B cell (primary cell): ENCODE results near the gene SPAG7. TPM values are rescaled to one million over a fixed set of nuclear protein-coding genes. Genes with fewer than 3 reads are reported as not detected.

ENCODE experiments used
- ATAC-seq: fragments of 200-7000 bp; cut with Tn5 transposase; one replicate; pipeline ENCODE4 v1.10.0; 2021; ENCODE audit warnings: low read depth, mild to moderate bottlenecking, moderate number of reproducible peaks, moderate library complexity
- CTCF ChIA-PET: fragments of 350-600 bp; sonication (Branson Sonifier 250); formaldehyde crosslinking; loops from one replicate; lab custom pipeline; 2021; ENCODE audit warnings: antibody characterized with exemption, inconsistent platforms; lab: Charles Lee
- POLR2A ChIA-PET: fragments of 350-600 bp; sonication (Branson Sonifier 250); formaldehyde crosslinking; loops from one replicate; lab custom pipeline; 2021; ENCODE audit warnings: antibody characterized with exemption; lab: Charles Lee
- DNase-seq: peaks from one replicate; pipeline ENCODE4 v3.0.0; 2013
- H2AFZ ChIP-seq: 2 replicates; pipeline ENCODE4 v1.6.1; 2012; ENCODE audit warnings: mild to moderate bottlenecking, low read depth, low read length; ENCODE audit not compliant: insufficient read depth, poor library complexity, severe bottlenecking
- H3K27ac ChIP-seq, 2 donors: 1 replicate in 1 of 2; 2 replicates in 1 of 2; pipeline ENCODE4 v1.5.1; 2012 to 2013; ENCODE audit warnings: low read length in 2 of 2, mild to moderate bottlenecking in 2 of 2, moderate library complexity in 1 of 2
- H3K27me3 ChIP-seq, 4 experiments: fragments of 200-600 bp in 1 of 4; sonication (generic) in 1 of 4; replicated peaks in 1 of 4; 1 replicate in 2 of 4; 2 replicates in 2 of 4; pipeline versions ENCODE4 v1.6.1 to v1.7.0; 2013 to 2016; ENCODE audit warnings: low read length in 3 of 4, mild to moderate bottlenecking in 2 of 4, mixed read lengths in 1 of 4, moderate library complexity in 1 of 4; ENCODE audit not compliant: insufficient read depth in 4 of 4, control insufficient read depth in 3 of 4; ENCODE audit errors: control extremely low read depth in 1 of 4
- H3K36me3 ChIP-seq, 2 experiments: replicated peaks in 1 of 2; 1 replicate in 1 of 2; 2 replicates in 1 of 2; pipeline versions ENCODE4 v1.6.1 to v1.7.1; 2013; ENCODE audit warnings: low read length in 1 of 2; ENCODE audit not compliant: insufficient read depth in 2 of 2, control insufficient read depth in 1 of 2; ENCODE audit errors: control extremely low read depth in 1 of 2, extremely low read depth in 1 of 2
- H3K4me1 ChIP-seq, 2 donors: fragments of 200-600 bp in 1 of 2; sonication (generic) in 1 of 2; 1 replicate in 1 of 2; 2 replicates in 1 of 2; pipeline versions ENCODE4 v1.5.1 to v1.6.1; 2013 to 2017; ENCODE audit warnings: low read length in 2 of 2; ENCODE audit not compliant: control insufficient read depth in 2 of 2, insufficient read depth in 2 of 2
- H3K4me2 ChIP-seq: replicated peaks from 2 replicates; pipeline ENCODE3; 2012; ENCODE audit warnings: mild to moderate bottlenecking, low read depth, low read length; ENCODE audit not compliant: poor library complexity, severe bottlenecking
- H3K4me3 ChIP-seq, 5 experiments: fragments of 200-600 bp in 1 of 5; sonication (generic) in 1 of 5; 1 replicate in 3 of 5; 2 replicates in 2 of 5; pipeline versions ENCODE4 v1.5.1 to v1.7.0; 2011 to 2016; ENCODE audit warnings: low read length in 4 of 5, mild to moderate bottlenecking in 4 of 5, low read depth in 2 of 5, control low read depth in 1 of 5, moderate library complexity in 1 of 5; ENCODE audit not compliant: insufficient read depth in 1 of 5; ENCODE audit errors: control extremely low read depth in 1 of 5, extremely low read depth in 1 of 5
- H3K79me2 ChIP-seq: fragments of 200-600 bp; sonication (generic); one replicate; pipeline ENCODE4 v1.6.0; 2016; ENCODE audit warnings: low read length; ENCODE audit not compliant: control insufficient read depth, insufficient read depth
- H3K9ac ChIP-seq: fragments of 200-600 bp; sonication (generic); 2 replicates; pipeline ENCODE4 v1.6.1; 2017; ENCODE audit warnings: mild to moderate bottlenecking, low read length, moderate library complexity
- H3K9me3 ChIP-seq, 3 donors: one replicate each; pipeline versions ENCODE4 v1.6.1 to v1.7.1; 2013; ENCODE audit warnings: low read length in 2 of 3; ENCODE audit not compliant: control insufficient read depth in 2 of 3, insufficient read depth in 1 of 3; ENCODE audit errors: control extremely low read depth in 1 of 3
- H4K20me1 ChIP-seq: 2 replicates; pipeline ENCODE4 v1.6.0; 2012; ENCODE audit warnings: mild to moderate bottlenecking, low read length; ENCODE audit not compliant: insufficient read depth, control insufficient read depth, poor library complexity, severe bottlenecking
- H3K27ac Mint-ChIP-seq: one replicate; pipeline ENCODE4 v1.8.0; 2021; ENCODE audit warnings: mixed read lengths
- H3K27me3 Mint-ChIP-seq: one replicate; pipeline ENCODE4 v1.8.0; 2021; ENCODE audit warnings: mixed read lengths
- H3K4me1 Mint-ChIP-seq: one replicate; pipeline ENCODE4 v1.8.0; 2021; ENCODE audit warnings: mixed read lengths
- H3K4me3 Mint-ChIP-seq: one replicate; pipeline ENCODE4 v1.8.0; 2021; ENCODE audit warnings: mixed read lengths
- H3K9me3 Mint-ChIP-seq: one replicate; pipeline ENCODE4 v1.8.0; 2022; ENCODE audit warnings: mixed read lengths; ENCODE audit not compliant: insufficient read depth
- CTCF ChIP-seq: fragments of 200-600 bp; IDR thresholded peaks from one replicate; pipeline ENCODE4 v1.8.0; 2022; ENCODE audit warnings: antibody characterized with exemption, mild to moderate bottlenecking
- EZH2 ChIP-seq: IDR thresholded peaks from 2 replicates; pipeline ENCODE4 v1.6.1; 2012; ENCODE audit warnings: borderline replicate concordance, low read depth, mild to moderate bottlenecking, moderate library complexity, low read length; ENCODE audit not compliant: insufficient read depth, poor library complexity, severe bottlenecking
- WGBS: methylation state at CpG from one replicate; pipeline ENCODE4 v1.1.5; 2013; ENCODE audit warnings: missing lambda C conversion rate; ENCODE audit not compliant: insufficient coverage; 5-methylcytosine and 5-hydroxymethylcytosine counted together
- intact Hi-C: fragments of 100-400 bp; cut with micrococcal nuclease; formaldehyde crosslinking; loops from one replicate; pipeline ENCODE4 v1.10.0; 2022
- polyA plus RNA-seq: library from polyadenylated mRNA; depleted of rRNA; stranded (reverse); fragments of >200 nt; gene quantifications from 2 replicates; pipeline ENCODE4 v1.2.3, GENCODE V29; 2012
- total RNA-seq, 2 donors: library from RNA; stranded (reverse); fragments of 120-200 nt in 1 of 2; gene quantifications; 1 replicate in 1 of 2; 2 replicates in 1 of 2; pipeline versions ENCODE4 v1.2.3 to v1.2.4, GENCODE V29; 2013 to 2022

The SPAG7 gene
- total and polyA plus RNA-seq, 2 donors (not counting 1 experiment from before 2014, with no cell fraction given), result 43.4 to 52.5 TPM

DNA sequence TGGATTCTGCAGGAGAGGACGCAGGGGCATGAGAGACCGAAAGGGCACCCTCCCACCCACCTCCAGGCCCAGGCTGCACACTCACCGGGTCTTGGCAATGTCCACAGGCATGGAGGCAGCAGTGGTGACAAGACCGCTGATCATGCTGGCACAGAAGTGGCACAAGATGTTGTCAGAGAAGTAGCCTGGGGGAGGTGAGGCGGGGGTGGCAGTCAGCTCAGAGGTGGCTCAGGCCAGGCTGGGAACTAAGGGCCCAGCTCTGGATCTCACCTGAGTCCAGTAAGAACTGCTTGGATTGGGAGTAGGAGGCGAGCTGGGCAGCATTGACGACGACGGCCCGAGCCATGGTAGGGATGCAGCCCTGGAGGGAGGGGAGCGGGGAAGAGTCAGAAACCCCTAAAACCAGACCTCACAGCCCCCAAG lies 29.5 kb downstream of the SPAG7 start:
- Histone ChIP-seq H2AFZ (no peak overlapping the region), H3K9ac (no peak overlapping the region), H3K36me3 (peaks cover 0 to 29% of the 10 kb centered on the region in 2 experiments), H3K9me3 (no peaks in the 10 kb centered on the region), H3K27me3 (peaks cover 0 to 10% (median 2%) of the 10 kb centered on the region in 4 experiments), H3K27ac (no peak overlapping the region), H3K4me1 (peaks cover 37 to 47% of the 10 kb centered on the region in 2 donors), H3K4me2 (no peak overlapping the region), H3K4me3 (no peak overlapping the region), H3K79me2 (peaks cover 35% of the 10 kb centered on the region), H4K20me1 (no peaks in the 10 kb centered on the region)
- Mint-ChIP-seq H3K4me1 (peaks cover 55% of the 10 kb centered on the region), H3K9me3 (no peaks in the 10 kb centered on the region), H3K27ac (no peak overlapping the region), H3K4me3 (peak overlapping the region; percentile 89), H3K27me3 (peaks cover 10% of the 10 kb centered on the region)
- 94% methylated on average over 6 of the region's 11 CpGs for WGBS
- DNase-seq, result no peak
- TF ChIP-seq EZH2 (no peak), CTCF (no peak)
- ChIA-PET CTCF (interaction anchor here (0.5 to 3.1 kb wide), 2 partner anchors 41 to 568 kb away, joined by 3 to 12 read pairs; no protein-coding TSS in a partner anchor), POLR2A (no interaction called here)
- intact Hi-C loops, result loop anchor here (2.0 kb wide), 1 partner anchor 29 kb away; no protein-coding TSS in a partner anchor
- ATAC-seq, result no peak

GRCh38 chr17:4937553-4937952 lies 30.1 kb downstream of the SPAG7 start:
- peaks cover 11% of the 10 kb centered on the region for H3K27me3 Mint-ChIP-seq
- ATAC-seq (no peak), DNase-seq (no peak)
- H3K9me3 Mint-ChIP-seq, result no peaks in the 10 kb centered on the region
- Histone ChIP-seq H3K9ac (no peak overlapping the region), H3K4me3 (no peak overlapping the region), H3K79me2 (peaks cover 30% of the 10 kb centered on the region), H3K9me3 (no peaks in the 10 kb centered on the region), H3K27ac (no peak overlapping the region), H3K4me1 (peaks cover 32 to 42% of the 10 kb centered on the region in 2 donors), H3K36me3 (peaks cover 0 to 24% of the 10 kb centered on the region in 2 experiments), H3K4me2 (no peak overlapping the region), H2AFZ (no peak overlapping the region), H4K20me1 (no peaks in the 10 kb centered on the region), H3K27me3 (peaks cover 0 to 13% (median 2%) of the 10 kb centered on the region in 4 experiments)
- 97% methylated on average over 16 of the region's 16 CpGs for WGBS
- H3K4me1 Mint-ChIP-seq, result peaks cover 50% of the 10 kb centered on the region
- ChIA-PET POLR2A (no interaction called here), CTCF (no interaction called here)
- H3K27ac Mint-ChIP-seq, result peak overlapping the region; percentile 37
- intact Hi-C loops, result no loop called here
- TF ChIP-seq CTCF, result no peak
- no peak for TF ChIP-seq EZH2
- H3K4me3 Mint-ChIP-seq, result peak overlapping the region; percentile 89
